ENCODE results near the gene ZNF652.
"Not testable (repeated sequence)": the region's sequence is repeated elsewhere in the genome, so short reads cannot be mapped to it uniquely, and the experiment has no call there.

- not testable (repeated sequence) for TF ChIP-seq CTCF, POLR2A (IDR thresholded peaks at IDR 0.05)
These were observed 75.6 kb downstream of the ZNF652 start for GRCh38 chr17:49286261-49286973.
